HG02870 (cell line): ENCODE results near the gene PIP5K1C.

ENCODE experiments used
- ATAC-seq: cut with Tn5 transposase; IDR thresholded peaks from one replicate; pipeline ENCODE4 v1.9.1; 2021; ENCODE audit warnings: mild to moderate bottlenecking, moderate library complexity; ENCODE audit not compliant: unreplicated experiment

Gene PIP5K1C

DNA sequence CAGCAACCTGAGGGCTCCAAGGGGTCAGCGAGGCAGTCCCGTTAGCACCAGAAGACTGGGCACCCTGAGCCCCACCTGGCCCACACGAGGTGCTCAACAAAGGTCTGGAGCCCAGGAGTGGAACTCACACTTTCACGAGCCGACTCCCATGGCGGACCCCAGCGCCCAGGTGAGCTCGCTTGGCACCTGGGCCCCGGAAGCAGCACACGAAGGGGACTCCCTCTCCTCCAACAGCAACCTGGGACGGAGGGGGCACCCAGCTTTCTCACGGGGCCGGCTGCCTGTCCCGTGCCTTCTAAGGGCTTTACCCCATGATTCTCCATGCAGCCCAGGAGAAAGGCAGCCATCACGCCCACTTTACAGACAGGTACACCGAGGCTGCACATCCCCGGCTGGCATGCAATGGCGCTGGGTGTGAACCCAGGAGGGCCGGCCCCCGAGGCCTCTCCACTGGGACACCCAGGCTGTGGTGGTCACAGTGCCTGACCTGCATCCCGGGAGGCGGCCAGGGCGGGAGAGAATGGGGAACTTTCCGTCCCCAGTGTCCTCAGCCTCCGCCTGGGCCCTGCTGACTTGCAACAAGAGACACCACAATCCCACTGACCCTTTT lies 5.0 kb downstream of the PIP5K1C start:
- no peak for ATAC-seq

DNA sequence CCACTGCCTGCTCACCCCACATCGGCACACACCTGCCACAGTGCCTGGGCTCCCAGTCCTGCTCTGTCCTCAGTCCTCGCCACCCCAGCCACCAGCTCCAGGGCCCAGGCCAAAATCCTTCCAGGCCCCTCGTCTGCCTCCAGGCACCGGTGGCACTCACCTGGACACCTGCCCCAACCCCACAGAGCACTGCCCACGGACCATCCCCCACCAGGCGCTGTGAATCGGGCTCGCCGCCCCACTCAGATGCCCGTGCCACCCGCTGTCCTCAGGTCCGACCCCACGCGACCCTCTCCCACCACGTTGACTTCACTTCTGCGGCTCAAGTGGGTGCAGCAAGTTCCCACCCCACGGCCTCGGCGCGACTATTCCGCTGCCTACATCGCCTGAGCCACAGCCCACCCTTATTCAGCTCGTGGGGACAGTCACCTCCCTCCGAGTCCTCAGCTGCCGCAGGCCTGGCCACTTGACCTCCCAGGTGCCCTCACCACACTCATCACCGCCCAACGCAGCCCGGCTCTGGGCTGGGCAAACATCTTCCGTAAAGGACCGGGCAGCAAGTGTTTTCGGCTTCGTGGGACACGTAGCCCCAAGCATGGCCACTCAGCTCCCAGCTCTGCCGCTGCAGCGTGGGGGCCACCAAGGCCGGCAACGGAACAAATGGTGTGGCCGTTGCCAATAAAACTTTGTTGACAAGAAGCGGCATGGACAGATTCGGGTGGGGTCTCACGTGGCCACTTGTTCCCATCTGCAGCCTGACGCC lies 5.7 kb downstream of the PIP5K1C start:
- ATAC-seq, result no peak

DNA sequence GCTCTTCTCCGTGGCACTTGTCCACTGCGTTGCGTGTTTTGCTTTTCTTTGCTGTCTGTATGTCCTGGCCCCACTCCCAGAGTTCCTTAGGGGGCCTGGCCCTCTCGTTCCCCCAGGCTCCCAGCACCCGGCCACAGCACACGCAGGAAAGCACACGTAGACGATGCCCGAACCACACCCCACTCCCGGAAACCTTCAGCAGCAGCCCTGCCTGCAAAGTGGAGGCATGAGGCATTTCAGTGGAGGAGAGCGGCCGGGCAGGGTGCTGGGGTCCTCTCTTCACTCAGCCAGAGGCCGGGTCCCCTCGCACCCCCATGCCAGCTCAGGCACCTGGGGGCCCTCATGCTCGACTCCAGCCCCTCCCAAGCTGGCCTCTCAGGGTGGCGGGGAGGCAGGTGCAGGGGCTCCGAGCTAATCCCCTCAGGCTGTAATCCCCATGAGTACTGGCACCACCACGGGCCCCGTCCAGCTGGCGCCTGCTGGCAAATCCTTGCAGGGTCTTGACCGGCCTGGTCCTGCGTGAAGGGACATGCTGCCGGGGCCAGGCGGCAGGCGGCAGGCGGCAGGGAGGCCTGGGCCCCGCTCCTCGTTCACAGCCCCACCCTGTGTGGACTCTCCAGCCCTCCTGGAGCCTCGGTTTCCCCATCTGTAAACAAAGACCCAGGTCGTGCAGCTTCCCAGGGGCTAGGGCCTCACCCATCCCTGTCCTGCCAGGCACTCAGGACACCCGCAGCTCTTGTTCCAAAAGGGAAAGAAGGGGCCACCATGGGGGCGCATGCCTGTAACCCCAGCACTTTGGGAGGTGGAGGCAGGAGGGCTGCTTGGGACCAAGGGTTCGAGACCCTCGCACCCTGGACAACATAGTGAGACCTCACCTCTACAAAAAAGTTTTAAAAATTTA lies 7.0 kb downstream of the PIP5K1C start:
- ATAC-seq, result no peak

DNA sequence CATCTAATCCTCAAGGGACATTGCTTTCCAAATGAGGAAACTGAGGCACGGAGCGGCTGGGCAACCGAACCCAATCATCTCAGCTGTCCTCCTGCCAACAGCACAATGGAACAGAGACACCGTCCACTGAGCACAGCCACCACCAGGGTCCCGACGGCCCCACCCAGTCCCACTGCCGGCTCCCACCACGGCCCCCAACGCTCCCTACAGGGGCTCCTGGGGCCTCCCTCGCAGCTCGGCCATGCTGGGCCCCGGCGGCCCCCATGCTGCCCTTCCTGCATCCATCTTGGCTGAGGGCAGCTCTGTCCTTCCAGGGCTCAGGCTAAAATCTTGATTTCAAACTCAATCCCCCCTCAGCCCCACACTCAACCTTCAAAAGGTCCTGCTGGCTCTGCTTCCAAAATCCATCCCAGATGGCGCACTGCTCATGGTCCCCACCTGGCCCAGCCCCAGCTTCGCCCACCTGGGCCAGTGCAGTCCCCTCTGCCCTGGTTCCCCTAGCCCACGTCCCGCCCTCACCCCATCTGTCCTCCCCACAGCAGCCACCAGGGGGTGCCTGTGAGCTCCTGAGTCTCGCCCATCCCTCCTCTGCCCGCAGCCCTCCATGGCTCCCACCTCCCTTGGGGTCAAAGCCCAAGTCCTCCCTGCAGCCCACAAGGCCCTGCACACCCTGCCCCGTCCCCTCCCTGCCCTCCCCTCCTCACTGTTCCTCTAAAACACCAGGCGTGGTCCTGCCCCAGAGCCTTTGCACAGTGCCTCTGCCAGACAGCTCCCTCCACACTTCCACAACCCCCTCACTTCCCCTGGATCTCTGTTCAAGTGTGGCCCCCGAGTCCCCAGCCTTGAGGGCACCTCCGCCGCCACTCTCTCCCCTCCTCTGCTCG lies 7.9 kb downstream of the PIP5K1C start:
- ATAC-seq, result no peak

DNA sequence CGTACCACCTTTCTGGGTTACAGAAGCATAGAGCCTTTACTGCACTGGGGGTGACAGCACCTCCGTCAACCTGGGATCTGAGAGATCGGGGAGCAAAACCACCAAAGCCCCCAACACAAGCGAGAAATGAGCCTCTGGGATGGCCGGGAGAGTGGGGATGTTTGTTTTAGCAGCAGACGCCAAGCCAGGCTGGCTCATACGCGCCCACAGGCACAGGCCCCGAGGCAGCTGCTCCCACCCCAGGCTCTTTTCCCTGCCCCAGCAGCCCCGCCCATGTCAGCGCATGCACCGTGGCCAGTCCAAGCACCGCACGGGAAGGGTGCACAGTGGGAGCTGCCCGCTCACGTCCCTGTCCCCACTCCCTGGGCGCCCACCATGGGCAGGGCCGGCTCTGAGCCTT lies 8.5 kb downstream of the PIP5K1C start:
- ATAC-seq, result no peak

DNA sequence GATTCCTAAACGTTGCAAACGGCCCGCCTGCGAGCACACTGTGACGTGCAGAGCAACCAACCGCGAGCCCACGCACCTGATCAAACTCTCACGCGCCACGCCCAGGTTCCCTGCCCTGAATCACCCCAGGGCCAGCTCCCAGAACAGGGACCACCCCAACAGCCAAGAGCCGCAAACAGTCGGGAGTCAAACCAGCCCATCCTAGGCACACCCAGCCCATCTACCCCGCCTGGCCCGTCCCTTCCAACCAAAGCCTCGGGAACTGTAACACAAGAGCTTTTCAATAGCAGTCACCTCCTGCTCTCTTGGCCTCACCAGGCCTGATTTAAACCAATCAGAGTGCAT lies 8.9 kb downstream of the PIP5K1C start:
- ATAC-seq, result no peak

DNA sequence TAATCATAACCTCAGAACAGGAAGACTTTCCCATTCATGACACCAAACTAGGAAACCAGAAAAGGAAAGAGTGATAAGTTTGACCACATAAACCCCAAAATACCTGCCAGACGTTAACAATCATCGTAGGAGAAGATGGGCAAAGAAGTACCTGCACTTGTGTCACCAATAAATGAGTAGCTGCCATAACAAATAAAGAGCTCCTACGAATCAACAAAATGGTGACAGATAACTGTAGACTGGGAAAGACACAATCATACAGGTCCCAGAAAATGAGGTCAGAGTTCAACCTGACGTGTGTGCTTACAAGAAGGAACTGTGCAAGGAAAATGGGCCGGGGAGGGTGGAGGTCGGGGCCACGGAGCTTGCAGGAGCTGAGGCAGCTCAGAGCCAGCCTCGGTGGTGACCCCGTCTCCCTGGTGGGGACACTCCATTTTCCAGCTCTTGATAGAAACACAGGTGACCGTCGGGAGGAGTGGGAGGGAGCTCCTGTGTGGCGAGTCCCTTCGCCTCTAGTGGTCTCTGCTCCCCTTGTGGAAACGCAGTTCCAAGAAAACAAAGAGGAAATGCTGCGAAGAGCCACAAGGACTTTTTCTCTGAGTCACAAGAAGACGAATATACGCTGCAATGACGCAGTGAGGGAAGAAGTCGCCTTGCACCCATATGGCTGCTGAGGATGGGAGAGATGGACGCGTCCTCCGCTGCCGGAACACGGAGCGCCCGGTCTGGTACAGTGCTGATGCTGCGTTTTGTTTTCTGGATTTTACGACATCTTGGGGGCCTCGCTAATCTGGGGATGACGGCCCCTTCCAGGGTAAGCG lies 9.5 kb downstream of the PIP5K1C start:
- no peak for ATAC-seq

DNA sequence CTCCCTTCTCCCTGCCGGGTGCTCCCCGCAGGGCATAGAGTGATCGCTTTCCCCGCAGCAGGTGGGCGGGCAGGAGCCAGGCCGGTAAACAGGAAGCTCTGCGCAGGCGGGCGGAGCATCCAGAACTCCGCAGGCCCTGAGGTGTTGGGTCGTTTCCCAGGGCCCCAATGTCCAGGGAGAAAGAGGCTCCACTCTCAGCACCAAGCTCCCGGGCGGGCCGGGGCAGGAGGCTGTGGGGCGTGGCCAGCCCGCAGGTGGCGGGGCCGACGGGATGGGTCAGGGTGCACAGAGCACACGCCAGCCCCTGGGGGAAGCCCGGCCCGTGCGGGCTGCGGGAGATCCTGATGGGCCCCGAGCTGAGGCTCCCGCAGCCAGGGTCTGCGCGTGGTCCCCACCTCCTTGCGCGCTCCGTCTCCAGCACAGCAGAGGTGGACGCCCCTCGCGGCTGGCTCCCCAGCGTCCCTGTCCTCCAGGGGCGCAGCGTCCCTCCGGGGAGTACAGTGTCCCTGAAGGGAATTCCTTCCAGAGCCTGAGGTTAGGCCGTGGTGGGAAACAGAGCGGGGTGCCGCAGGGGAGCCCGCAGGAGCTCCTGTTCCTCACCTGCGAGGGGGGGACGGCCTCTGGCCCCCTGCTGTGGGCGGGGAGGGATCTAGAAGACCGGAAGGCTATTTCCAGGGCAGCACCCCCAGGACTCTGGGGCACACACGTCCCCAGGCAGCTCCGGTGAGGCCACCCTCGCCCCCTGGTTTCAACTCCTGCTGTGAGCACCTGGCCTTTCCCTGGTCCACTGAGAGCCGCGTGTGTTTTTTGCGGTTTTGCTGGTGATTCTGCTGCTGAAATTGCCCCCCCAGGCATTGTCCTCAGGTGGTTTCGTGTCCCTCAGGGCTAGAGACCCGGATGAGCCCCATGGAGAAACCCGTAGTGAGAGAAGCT lies 12.2 kb downstream of the PIP5K1C start:
- no peak for ATAC-seq

DNA sequence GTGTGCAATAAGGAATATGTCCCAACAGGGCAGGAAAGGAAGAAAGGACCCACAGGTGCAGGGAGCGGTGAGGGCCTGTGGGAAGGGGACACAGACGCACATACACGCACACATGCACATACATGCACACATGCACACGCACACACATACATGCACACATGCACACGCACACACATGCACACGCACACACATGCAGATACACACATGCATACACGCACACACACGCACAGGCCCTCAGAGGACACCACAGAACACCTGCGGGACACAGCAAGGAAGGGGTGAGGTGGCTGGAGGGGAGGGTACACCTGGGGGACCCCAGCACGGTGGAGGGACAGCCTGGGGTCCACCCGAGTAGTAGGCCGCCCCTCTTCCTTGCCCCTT lies 12.9 kb downstream of the PIP5K1C start:
- no peak for ATAC-seq

DNA sequence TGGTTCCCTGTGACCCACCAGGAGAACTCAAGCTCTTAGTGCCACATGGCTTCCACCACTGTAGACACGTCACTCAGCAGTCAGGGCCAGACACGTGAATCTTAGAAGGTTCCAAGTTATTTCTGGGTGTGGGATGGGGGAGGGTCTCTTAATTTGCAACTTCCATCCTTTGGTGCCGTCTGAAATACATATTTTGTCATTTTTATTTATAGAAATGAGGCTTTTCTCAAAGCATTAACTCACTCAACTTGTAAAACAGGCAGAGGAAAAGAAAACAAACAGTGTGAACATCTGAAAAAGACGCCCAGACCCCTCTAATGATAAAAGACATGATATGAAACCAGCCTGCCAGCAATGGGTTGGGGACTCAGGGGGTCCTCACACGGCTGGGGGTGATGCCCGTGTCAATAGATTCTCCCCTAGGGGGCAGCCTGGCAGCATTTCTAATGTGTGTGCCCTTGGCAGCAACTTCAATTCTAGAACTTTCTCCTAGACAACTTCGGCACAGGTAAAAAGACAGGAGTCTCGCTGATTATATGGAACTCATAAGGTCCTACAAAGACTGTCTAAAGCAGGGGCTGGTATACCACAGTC lies 15.4 kb downstream of the PIP5K1C start:
- no peak for ATAC-seq

DNA sequence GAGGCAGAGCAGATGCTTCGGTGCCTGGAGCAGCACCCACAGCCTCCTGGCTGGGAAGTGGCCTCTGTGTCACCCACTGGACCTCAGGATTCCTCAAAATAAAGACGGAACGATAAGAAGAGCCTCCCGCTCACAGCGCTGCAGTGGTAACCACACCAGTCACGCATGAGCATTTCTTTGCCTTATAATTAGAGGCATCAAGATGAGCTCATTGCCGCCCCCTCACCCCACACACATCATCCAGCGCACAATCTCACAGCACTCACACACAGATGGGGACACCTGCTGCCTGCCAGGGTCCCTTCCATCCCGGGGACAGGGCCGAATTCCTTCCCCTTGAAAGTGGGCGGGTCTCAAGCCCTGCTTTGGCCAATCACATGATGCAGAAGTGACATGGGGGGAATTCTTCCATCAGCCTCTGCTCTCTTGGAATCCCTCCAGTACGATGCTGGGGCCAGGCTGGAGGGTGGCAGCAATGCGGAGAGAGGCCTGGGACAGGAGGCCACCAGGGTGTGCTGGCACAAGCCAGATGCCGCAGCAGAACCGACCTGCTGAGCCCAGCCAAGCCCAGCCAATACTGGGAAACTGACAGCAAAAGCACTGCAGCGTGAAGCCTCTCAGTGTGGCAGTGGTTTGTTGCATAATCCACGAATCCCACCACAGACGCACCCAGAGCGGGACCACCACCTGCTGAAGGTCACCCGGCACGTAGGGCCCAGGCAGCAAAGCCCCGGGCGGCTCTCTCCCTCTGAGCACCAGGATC lies 16.0 kb downstream of the PIP5K1C start:
- no peak for ATAC-seq

DNA sequence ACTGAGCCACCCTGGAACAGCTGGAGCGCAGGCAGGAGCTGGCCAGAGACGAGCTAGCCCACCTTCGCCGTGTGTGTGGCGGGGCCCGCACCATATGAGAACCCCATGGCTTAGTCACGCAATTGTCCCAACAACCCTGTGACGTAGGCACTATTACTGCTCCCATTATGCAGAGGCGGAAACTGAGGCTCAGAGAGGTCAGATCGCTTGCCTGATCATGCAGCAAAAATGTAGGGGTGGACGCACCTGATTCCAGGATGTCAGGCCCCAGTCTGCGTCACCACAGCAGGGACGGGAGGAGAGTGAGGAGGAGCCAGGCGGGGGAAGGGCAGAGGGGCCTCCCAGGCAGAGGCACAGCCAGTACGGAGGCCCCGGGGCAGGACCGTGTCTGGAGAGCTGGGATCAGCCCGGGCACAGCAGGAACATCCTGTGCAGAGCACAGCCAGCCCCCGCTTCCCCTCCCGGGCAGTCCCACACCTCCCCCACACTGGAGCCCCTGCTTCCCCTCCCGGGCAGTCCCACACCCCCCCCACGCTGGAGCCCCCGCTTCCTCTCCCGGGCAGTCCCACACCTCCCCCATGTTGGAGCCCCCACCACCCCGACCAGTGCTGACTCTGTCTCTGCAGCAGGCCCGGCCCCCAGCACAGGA lies 16.7 kb downstream of the PIP5K1C start:
- no peak for ATAC-seq

DNA sequence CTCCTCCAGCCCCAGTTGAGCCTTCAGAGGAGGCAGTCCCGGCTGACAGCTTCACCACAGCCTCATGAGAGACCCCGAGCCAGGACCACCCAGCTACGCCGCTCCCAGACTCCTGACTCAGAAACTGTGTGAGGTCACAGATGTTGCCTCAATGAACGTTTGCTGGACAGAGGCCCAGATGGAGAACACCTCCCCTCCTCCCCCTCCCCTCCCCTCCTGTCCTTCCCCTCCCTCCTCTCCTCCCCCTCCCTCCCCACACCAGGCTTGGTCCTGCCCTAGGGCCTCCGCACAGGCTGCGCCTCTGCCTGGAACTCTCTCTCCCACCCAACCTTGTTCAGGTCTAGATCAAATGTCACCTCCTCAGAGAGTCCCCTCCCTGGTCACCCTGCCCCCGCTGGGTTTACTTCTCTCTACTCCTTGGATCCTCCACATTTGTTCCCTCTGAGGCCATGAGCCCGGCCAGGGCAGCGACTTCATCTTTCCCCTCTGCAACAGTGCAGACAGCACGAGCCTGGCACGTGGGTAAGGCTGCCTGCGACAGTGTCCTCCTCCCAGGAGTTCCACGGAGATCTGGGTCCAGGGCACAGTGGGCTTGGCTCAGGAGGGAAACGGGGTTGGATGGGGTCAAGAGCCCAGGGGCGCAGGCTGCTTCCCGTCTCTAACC lies 17.4 kb downstream of the PIP5K1C start:
- ATAC-seq, result no peak

DNA sequence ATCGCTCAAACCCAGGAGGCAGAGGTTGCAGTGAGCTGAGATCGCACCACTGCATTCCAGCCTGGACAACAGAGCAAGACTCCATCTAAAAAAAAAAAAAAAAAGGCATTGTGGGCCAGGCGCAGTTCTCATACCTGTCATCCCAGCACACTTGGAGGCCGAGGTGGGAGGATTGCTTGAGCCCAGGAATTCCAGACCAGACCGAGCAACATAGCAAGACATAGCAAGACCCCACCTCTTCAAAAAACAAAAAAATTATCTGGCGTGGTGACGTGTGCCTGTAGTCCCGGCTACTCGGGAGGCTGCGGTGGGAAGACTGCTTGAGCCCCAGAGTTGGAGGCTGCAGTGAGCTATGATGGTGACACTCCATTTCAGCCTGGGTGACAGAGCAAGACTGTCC lies 18.0 kb downstream of the PIP5K1C start:
- ATAC-seq, result no peak

DNA sequence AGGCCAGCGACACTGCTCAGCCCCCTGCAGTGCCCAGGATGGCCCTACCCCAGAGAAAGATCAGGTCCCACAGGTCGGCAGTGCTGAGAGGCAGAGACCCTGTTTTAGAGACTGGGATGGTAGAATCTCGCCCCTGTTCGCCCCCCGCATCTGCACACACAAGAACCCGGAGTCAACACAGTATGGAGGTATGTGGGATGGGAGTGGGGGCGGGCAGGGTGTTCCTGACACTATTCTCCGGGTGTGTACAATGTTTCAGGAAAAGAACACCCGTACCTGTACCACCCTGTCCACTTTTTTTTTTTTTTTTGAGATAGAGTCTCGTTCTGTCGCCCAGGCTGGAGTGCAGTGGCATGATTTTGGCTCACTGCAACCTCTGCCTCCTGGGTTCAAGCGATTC lies 19.3 kb downstream of the PIP5K1C start:
- ATAC-seq, result no peak

DNA sequence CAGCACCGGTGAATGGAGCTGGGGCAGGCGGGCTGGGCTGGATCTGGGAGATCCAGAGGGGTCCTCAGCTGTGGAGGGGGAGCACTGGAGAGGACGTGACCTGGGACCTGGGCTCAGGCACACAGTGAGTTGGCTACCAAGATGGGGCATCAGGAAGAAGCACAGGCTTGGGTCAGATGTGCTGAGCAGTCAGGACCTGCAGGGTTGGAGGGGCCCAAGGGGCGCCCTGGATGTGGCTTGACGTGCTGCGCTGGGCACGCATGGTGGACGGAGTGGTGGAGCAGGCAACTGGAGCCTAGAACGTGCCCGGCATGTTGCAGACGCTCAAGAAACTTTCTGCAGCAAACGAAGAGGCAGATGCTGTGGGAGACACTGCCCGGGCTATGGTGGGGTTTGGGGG lies 20.7 kb downstream of the PIP5K1C start:
- ATAC-seq, result no peak

DNA sequence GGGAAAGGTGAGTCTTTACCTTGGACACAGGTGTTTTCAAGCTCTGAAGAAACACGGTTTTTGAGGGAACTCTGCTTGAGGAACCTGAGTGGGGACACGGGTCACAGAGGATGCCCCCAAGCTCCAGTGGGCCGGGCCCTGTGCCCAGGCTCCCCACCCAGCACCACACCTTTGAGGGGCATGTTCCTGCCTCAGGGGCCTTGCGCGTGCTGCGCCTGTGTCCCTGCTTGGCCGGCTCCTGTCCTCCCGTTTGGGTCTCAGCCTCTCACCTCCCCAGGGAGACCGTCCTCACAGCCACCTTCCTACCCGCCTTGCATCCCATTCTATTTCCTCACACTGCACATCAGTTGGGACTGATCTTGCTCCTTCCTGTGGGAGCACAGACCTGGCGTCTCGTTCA lies 21.1 kb downstream of the PIP5K1C start:
- no peak for ATAC-seq
